Muscle of back (tissue), 11 donors: Measurements from ENCODE around the gene SMIM12. TPM values are rescaled to one million over a fixed set of nuclear protein-coding genes. Genes with fewer than 3 reads are reported as not detected.
"Not testable (repeated sequence)": the region's sequence is repeated elsewhere in the genome, so short reads cannot be mapped to it uniquely, and the experiment has no call there.

Source experiments
- DNase-seq, 3 donors: peaks; one replicate each; pipeline versions ENCODE4 v3.0.0 to v3.0.0-alpha.2; 2013
- polyA plus RNA-seq, 10 donors: library from polyadenylated mRNA; unstranded; fragments of 120-200 nt; gene quantifications; one replicate each; pipeline ENCODE4 v1.2.1, GENCODE V29; 2013; ENCODE audit not compliant: insufficient read length in 10 of 10

Gene SMIM12
- polyA plus RNA-seq, 10 donors, result 18.9 to 30.1 (median 24.9) TPM

- DNase-seq, result no peak
These were observed 14.2 kb downstream of the SMIM12 start for GRCh38 chr1:34845131-34845901.

- DNase-seq, result no peak
These were observed 15.3 kb downstream of the SMIM12 start for GRCh38 chr1:34844252-34844634.

- DNase-seq, result no peak
These were observed 15.9 kb downstream of the SMIM12 start for GRCh38 chr1:34843392-34844251.

- DNase-seq, result no peak
These were observed 16.6 kb downstream of the SMIM12 start for GRCh38 chr1:34842952-34843371.

GRCh38 chr1:34842073-34842472, 17.5 kb downstream of the SMIM12 start:
- no peak for DNase-seq

- DNase-seq, result no peak
These were observed 19.1 kb downstream of the SMIM12 start for GRCh38 chr1:34840426-34840825.

- DNase-seq, result no peak
These were observed 19.8 kb downstream of the SMIM12 start for GRCh38 chr1:34839526-34840305.

- no peak for DNase-seq
These were observed 25.8 kb downstream of the SMIM12 start for GRCh38 chr1:34833711-34834110.

- no peak for DNase-seq
These were observed 27.8 kb downstream of the SMIM12 start for GRCh38 chr1:34831721-34832246.

- DNase-seq, result no peak
These were observed 30.3 kb downstream of the SMIM12 start for GRCh38 chr1:34829250-34829649.

GRCh38 chr1:34828611-34829010, 30.9 kb downstream of the SMIM12 start:
- no peak for DNase-seq

GRCh38 chr1:34827341-34827941, 32.1 kb downstream of the SMIM12 start:
- no peak for DNase-seq

- no peak for DNase-seq
These were observed 34.0 kb downstream of the SMIM12 start for GRCh38 chr1:34825455-34826091.

- no peak for DNase-seq
These were observed 34.6 kb downstream of the SMIM12 start for GRCh38 chr1:34824817-34825454.

GRCh38 chr1:34822202-34822601, 37.3 kb downstream of the SMIM12 start:
- no peak for DNase-seq

GRCh38 chr1:34818862-34819261, 40.7 kb downstream of the SMIM12 start:
- not testable (repeated sequence) for DNase-seq

- DNase-seq, result no peak
These were observed 42.8 kb downstream of the SMIM12 start for GRCh38 chr1:34816778-34817177.

- DNase-seq, result no peak
These were observed 43.2 kb downstream of the SMIM12 start for GRCh38 chr1:34816332-34816731.

- DNase-seq, result not testable (repeated sequence)
These were observed 48.8 kb downstream of the SMIM12 start for GRCh38 chr1:34810781-34811180.

GRCh38 chr1:34808051-34808810, 51.3 kb downstream of the SMIM12 start:
- no peak for DNase-seq
